Activated CD4-positive, alpha-beta T cell treated with anti-CD3 and anti-CD28 coated beads, Interleukin-2, amount 10 ng/mL, durations not matched to agents 7 days and 5 days (primary cell): ENCODE results near the gene OXT. TPM values are rescaled to one million over a fixed set of nuclear protein-coding genes. Genes with fewer than 3 reads are reported as not detected.
A peak's percentile ranks its signal among the peaks of the same experiment; 100 is the strongest.

Source experiments
- CTCF ChIA-PET: fragments of 350-600 bp; sonication (Branson Sonifier 250); formaldehyde crosslinking; loops from one replicate; lab custom pipeline; 2021; ENCODE audit warnings: antibody characterized with exemption; lab: Charles Lee
- POLR2A ChIA-PET: fragments of 350-600 bp; sonication (Branson Sonifier 250); formaldehyde crosslinking; loops from one replicate; lab custom pipeline; 2021; ENCODE audit warnings: antibody characterized with exemption; lab: Charles Lee
- DNase-seq: peaks from one replicate; pipeline ENCODE4 v3.0.0-alpha.2; 2020
- H3K27ac Mint-ChIP-seq: one replicate; pipeline ENCODE4 v1.8.0; 2021; ENCODE audit warnings: mild to moderate bottlenecking, moderate library complexity, mixed read lengths
- H3K27me3 Mint-ChIP-seq: one replicate; pipeline ENCODE4 v1.8.0; 2021; ENCODE audit warnings: mixed read lengths
- H3K36me3 Mint-ChIP-seq: one replicate; pipeline ENCODE4 v1.8.0; 2021; ENCODE audit warnings: low read depth, mixed read lengths
- H3K4me1 Mint-ChIP-seq: one replicate; pipeline ENCODE4 v1.8.0; 2021; ENCODE audit warnings: mixed read lengths
- H3K4me3 Mint-ChIP-seq: one replicate; pipeline ENCODE4 v1.8.0; 2021; ENCODE audit warnings: mild to moderate bottlenecking, moderate library complexity, mixed read lengths
- H3K9me3 Mint-ChIP-seq: one replicate; pipeline ENCODE4 v1.8.0; 2021; ENCODE audit warnings: mixed read lengths
- total RNA-seq, 2 experiments: library from RNA; stranded (reverse); gene quantifications; one replicate each; pipeline ENCODE4 v1.2.3, GENCODE V29; 2021

The OXT gene
- total RNA-seq, 2 experiments from 2014 or later, result not detected

DNA sequence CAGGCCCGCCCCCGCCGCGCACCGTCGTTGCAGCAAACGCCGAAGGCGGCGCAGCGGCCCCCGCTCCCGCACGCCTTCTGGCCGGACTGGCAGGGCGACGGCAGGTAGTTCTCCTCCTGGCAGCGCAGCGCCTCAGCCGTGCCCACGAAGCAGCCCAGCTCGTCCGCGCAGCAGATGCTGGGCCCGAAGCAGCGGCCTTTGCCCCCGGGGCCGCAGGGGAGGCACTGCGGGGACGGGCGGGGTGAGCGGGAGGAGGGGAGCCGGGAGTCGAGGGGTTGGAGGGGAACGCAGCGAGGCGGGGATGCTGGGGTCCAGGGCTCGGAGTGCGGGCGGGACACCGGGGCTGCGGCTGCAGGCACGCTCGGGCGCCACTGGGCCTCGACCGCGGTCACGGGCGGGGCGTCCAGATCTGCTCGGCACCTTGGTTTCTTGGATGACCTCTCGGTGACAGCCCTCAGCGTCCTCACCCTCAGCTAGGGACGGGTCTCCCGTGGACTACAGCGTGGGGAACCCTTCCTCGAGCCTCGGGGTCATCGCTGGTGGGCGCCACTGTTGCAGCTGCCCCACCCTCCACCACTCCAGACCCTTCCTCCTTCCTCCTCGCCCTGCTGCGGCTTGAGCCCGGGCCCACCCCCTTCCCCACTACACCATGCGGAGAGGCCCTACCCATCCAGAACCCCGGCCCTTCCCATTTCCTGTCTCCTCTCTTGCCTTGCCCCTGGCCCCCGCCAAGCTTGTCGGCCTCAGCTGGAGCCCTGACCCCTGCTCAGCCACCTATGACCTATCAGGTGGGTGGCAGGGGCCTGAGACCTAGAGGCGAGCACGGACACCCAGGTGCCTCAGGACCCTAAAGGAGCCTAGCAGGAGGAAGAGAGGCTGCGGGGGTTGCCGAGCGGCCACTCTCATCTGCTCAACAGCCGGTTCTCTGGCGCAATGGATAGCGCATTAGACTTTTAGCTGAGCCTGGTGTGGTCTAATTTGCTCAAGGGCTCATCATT, 11.8 kb downstream of the OXT start:
- Mint-ChIP-seq H3K9me3 (no peaks in the 10 kb centered on the region), H3K4me1 (peaks cover 8% of the 10 kb centered on the region), H3K36me3 (no peaks in the 10 kb centered on the region), H3K4me3 (no peak overlapping the region), H3K27ac (no peak overlapping the region), H3K27me3 (peaks cover 56% of the 10 kb centered on the region)
- ChIA-PET CTCF (interaction anchor here (0.5 kb wide), 1 partner anchor 30 kb away, joined by 3 read pairs; no protein-coding TSS in a partner anchor), POLR2A (no interaction called here)
- DNase-seq, result no peak

- DNase-seq, result no peak
- Mint-ChIP-seq H3K27ac (no peak within 1 kb of the TSS), H3K4me3 (no peak within 1 kb of the TSS), H3K9me3 (no peaks in the 10 kb centered on the region), H3K27me3 (peaks cover 46% of the 10 kb centered on the region), H3K4me1 (peaks cover 8% of the 10 kb centered on the region), H3K36me3 (no peaks in the 10 kb centered on the region)
- ChIA-PET POLR2A (no interaction called here), CTCF (interaction anchor here (1.5 kb wide), 1 partner anchor 12 kb away, joined by 5 read pairs; no protein-coding TSS in a partner anchor)
Measured at GRCh38 chr20:3084283-3084985, 13.0 kb downstream of the OXT start, which contains the start of gene AVP. TSS of gene AVP (minus strand) at chr20:3084724. CDS start at chr20:3084674, 50 bp downstream.

- CTCF ChIA-PET, result interaction anchor here (1.5 kb wide), 1 partner anchor 11 kb away, joined by 5 read pairs; no protein-coding TSS in a partner anchor
- no peaks in the 10 kb centered on the region for H3K9me3 Mint-ChIP-seq
- peaks cover 8% of the 10 kb centered on the region for H3K4me1 Mint-ChIP-seq
- no peaks in the 10 kb centered on the region for H3K36me3 Mint-ChIP-seq
- no peak overlapping the region for H3K27ac Mint-ChIP-seq
- POLR2A ChIA-PET, result no interaction called here
- DNase-seq, result no peak
- no peak overlapping the region for H3K4me3 Mint-ChIP-seq
- peaks cover 47% of the 10 kb centered on the region for H3K27me3 Mint-ChIP-seq
Measured at GRCh38 chr20:3084986-3085360, 13.6 kb downstream of the OXT start.

DNA sequence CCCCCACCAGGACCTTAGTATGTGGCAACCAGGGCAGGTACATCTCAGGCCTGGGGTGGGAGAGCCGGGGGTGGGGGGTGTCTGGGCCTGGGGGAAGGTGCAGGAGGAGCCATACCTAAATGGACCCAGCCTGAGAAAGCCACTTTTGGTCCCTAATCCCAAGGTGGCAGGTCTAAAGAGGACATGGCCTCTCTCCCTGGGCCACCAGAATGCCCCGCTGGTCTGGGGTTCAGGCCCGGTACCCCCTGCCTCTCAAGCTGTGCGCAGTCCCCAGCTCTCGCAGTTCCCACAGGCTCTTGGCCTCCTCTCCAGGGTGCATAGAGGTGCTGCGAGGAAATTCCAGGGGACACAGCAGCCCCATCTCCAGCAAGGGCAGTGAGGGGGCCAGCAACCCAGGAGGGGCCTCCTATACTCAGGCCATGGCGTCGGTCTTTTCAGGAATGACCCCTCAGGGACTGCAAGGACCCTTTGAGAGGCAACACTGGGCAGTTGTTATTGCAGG, 14.2 kb downstream of the OXT start:
- Mint-ChIP-seq H3K27ac (no peak overlapping the region), H3K4me3 (no peak overlapping the region), H3K27me3 (peaks cover 48% of the 10 kb centered on the region), H3K9me3 (no peaks in the 10 kb centered on the region), H3K36me3 (no peaks in the 10 kb centered on the region), H3K4me1 (peaks cover 13% of the 10 kb centered on the region)
- ChIA-PET POLR2A (interaction anchor here (0.6 kb wide), 1 partner anchor 16 kb away, joined by 3 read pairs; no protein-coding TSS in a partner anchor), CTCF (interaction anchor here (0.6 to 1.5 kb wide), 6 partner anchors 8 to 210 kb away, joined by 3 to 7 read pairs (median 3); no protein-coding TSS in a partner anchor)
- DNase-seq, result no peak

DNA sequence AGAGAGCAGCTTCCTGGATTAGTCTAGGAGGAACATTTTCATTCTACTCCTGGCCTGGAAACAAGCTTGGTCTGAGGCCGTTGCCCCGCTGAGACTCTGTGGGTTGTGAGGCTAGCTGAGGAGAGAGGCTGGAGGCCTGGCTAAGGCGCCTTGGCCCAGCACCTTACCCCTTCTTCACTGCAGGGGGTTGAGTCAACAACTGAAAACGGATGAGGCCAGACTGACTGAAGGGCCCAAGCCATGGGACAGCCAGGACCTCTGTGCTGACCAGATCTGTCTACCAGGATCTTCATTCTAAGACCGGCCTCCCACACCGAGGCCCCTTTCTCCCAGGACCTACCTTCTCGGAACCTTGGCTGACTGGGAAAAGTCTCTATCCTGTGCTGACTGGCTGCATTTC, 16.6 kb downstream of the OXT start:
- no peak overlapping the region for H3K4me3 Mint-ChIP-seq
- no peak for DNase-seq
- peaks cover 16% of the 10 kb centered on the region for H3K4me1 Mint-ChIP-seq
- H3K27me3 Mint-ChIP-seq, result peaks cover 43% of the 10 kb centered on the region
- ChIA-PET CTCF (interaction anchor here (0.7 to 0.8 kb wide), 2 partner anchors 20 to 248 kb away, joined by 3 read pairs; no protein-coding TSS in a partner anchor), POLR2A (no interaction called here)
- H3K27ac Mint-ChIP-seq, result no peak overlapping the region
- H3K9me3 Mint-ChIP-seq, result no peaks in the 10 kb centered on the region
- H3K36me3 Mint-ChIP-seq, result no peaks in the 10 kb centered on the region

- H3K4me1 Mint-ChIP-seq, result peaks cover 23% of the 10 kb centered on the region
- H3K9me3 Mint-ChIP-seq, result no peaks in the 10 kb centered on the region
- H3K4me3 Mint-ChIP-seq, result no peak overlapping the region
- POLR2A ChIA-PET, result no interaction called here
- CTCF ChIA-PET, result interaction anchor here (0.6 to 1.5 kb wide), 2 partner anchors 22 to 240 kb away, joined by 3 read pairs; no protein-coding TSS in a partner anchor
- no peak overlapping the region for H3K27ac Mint-ChIP-seq
- H3K27me3 Mint-ChIP-seq, result peaks cover 29% of the 10 kb centered on the region
- DNase-seq, result no peak
- no peaks in the 10 kb centered on the region for H3K36me3 Mint-ChIP-seq
Measured at GRCh38 chr20:3090565-3090964, 19.1 kb downstream of the OXT start.

GRCh38 chr20:3092611-3093379, 21.4 kb downstream of the OXT start:
- DNase-seq, result peak; percentile 17
- CTCF ChIA-PET, result interaction anchor here (0.8 to 2.1 kb wide), 5 partner anchors 9 to 19 kb away, joined by 3 to 11 read pairs (median 3); no protein-coding TSS in a partner anchor

GRCh38 chr20:3093861-3094361, 22.5 kb downstream of the OXT start:
- Mint-ChIP-seq H3K27ac (peak overlapping the region; percentile 19), H3K9me3 (no peaks in the 10 kb centered on the region), H3K4me1 (peaks cover 23% of the 10 kb centered on the region), H3K4me3 (no peak overlapping the region), H3K36me3 (no peaks in the 10 kb centered on the region), H3K27me3 (peaks cover 33% of the 10 kb centered on the region)
- no peak for DNase-seq
- POLR2A ChIA-PET, result no interaction called here
- CTCF ChIA-PET, result interaction anchor here (1.0 to 2.1 kb wide), 2 partner anchors 8 kb away, joined by 3 to 11 read pairs; no protein-coding TSS in a partner anchor

More at GRCh38 chr20:3092611-3093379, 21.4 kb downstream of the OXT start:
- Mint-ChIP-seq H3K27me3 (peaks cover 33% of the 10 kb centered on the region), H3K36me3 (no peaks in the 10 kb centered on the region), H3K27ac (peak overlapping the region; percentile 89), H3K4me3 (peak overlapping the region; percentile 69), H3K9me3 (no peaks in the 10 kb centered on the region), H3K4me1 (peaks cover 23% of the 10 kb centered on the region)
- POLR2A ChIA-PET, result no interaction called here

DNA sequence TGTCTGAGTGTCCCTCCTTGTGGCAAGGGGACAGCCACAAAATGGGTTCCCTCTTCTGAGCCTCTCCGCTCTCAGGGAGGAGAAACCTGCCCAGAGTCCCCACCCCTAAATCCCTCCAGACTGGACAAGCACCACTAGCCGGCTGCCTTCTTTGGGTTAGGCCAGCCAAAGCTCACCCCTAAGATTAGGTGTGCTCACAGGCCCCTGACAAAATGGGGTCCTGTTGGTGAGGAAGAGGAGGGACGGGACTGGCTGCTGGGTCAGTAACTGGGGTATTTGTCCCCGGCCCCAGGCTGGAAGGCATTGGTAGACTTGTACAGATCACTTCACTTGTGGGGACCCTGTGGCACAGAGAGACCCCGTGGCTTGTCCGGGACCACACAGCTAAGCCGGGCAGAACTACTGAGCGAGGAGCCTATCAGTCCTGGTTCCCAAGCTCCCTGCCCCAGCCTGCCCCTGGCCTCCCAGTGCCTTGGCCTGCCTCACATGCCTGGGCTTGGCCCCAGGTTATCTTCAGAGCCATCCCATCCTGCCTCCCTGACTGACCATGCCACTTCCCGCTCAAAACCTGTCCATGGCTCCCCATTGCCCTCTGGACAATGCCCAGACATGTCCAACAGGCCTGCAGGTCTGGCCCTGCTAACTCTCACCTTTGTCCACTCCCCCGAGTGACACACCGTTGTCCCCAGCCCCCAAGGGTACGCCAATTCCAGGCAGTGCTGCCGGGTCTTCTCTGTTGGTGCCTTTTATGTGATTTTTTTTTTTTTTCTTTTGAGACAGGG, 23.6 kb downstream of the OXT start:
- no peaks in the 10 kb centered on the region for H3K9me3 Mint-ChIP-seq
- H3K4me1 Mint-ChIP-seq, result peaks cover 23% of the 10 kb centered on the region
- H3K4me3 Mint-ChIP-seq, result no peak overlapping the region
- DNase-seq, result no peak
- POLR2A ChIA-PET, result no interaction called here
- H3K36me3 Mint-ChIP-seq, result no peaks in the 10 kb centered on the region
- peaks cover 27% of the 10 kb centered on the region for H3K27me3 Mint-ChIP-seq
- CTCF ChIA-PET, result interaction anchor here (0.6 kb wide), 2 partner anchors 12 to 213 kb away, joined by 3 read pairs; no protein-coding TSS in a partner anchor
- H3K27ac Mint-ChIP-seq, result peak overlapping the region; percentile 13

GRCh38 chr20:3100480-3100879, 29.1 kb downstream of the OXT start:
- H3K4me1 Mint-ChIP-seq, result peaks cover 20% of the 10 kb centered on the region
- no peak overlapping the region for H3K27ac Mint-ChIP-seq
- H3K4me3 Mint-ChIP-seq, result no peak overlapping the region
- ChIA-PET CTCF (interaction anchor here (1.1 to 2.9 kb wide), 2 partner anchors 8 to 15 kb away, joined by 3 to 11 read pairs; no protein-coding TSS in a partner anchor), POLR2A (no interaction called here)
- no peaks in the 10 kb centered on the region for H3K9me3 Mint-ChIP-seq
- no peaks in the 10 kb centered on the region for H3K36me3 Mint-ChIP-seq
- H3K27me3 Mint-ChIP-seq, result peaks cover 15% of the 10 kb centered on the region
- DNase-seq, result no peak

- Mint-ChIP-seq H3K9me3 (no peaks in the 10 kb centered on the region), H3K36me3 (no peaks in the 10 kb centered on the region), H3K4me1 (peaks cover 20% of the 10 kb centered on the region), H3K4me3 (no peak overlapping the region), H3K27ac (no peak overlapping the region), H3K27me3 (peaks cover 11% of the 10 kb centered on the region)
- no peak for DNase-seq
- ChIA-PET CTCF (interaction anchor here (1.1 to 2.9 kb wide), 3 partner anchors 8 to 24 kb away, joined by 3 to 11 read pairs (median 4); no protein-coding TSS in a partner anchor), POLR2A (no interaction called here)
Measured at GRCh38 chr20:3101251-3101650, 29.8 kb downstream of the OXT start.
